Measurements from ENCODE around the gene FGFR3.

The FGFR3 gene

DNA sequence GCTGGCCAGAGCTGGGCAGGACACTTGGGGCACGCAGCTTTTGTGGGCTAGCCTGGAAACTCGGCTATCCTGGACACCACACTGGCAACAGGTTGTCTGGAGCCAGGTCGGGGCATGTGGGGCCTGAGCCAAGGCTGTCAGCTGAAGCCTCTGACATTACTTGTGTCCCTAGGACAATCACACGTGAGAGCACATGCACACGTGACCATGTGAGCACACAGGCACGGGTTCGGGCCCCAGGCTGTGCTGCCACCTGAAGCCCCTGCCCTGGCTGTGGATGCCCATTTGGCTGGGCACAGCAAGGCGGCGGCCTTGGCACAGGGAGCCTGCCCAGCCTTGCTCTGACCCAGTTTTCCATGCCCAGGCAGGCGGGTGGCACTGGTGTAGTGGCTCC lies 8.7 kb upstream of the FGFR3 start:
- H3K27ac ChIP-seq (ENCODE audit: low read length): no peak overlapping the region
- H3K4me3 ChIP-seq (ENCODE audit: low read length): no peak overlapping the region
- no peaks in the 10 kb centered on the region for H3K4me1 ChIP-seq (ENCODE audit: low read length)
- peaks cover 91% of the 10 kb centered on the region for H3K27me3 ChIP-seq (replicated peaks; ENCODE audit: insufficient read depth, low read length)
- no peak overlapping the region for H2AFZ ChIP-seq (ENCODE audit: low read length)
- no peaks in the 10 kb centered on the region for H4K20me1 ChIP-seq (ENCODE audit: insufficient read depth, low read length)
- no peak overlapping the region for H3K9ac ChIP-seq (ENCODE audit: low read length)
- no peaks in the 10 kb centered on the region for H3K79me2 ChIP-seq (ENCODE audit: low read length)
- no peak overlapping the region for H3K4me2 ChIP-seq (ENCODE audit: low read depth, low read length)
- TF ChIP-seq, protein P1, sequence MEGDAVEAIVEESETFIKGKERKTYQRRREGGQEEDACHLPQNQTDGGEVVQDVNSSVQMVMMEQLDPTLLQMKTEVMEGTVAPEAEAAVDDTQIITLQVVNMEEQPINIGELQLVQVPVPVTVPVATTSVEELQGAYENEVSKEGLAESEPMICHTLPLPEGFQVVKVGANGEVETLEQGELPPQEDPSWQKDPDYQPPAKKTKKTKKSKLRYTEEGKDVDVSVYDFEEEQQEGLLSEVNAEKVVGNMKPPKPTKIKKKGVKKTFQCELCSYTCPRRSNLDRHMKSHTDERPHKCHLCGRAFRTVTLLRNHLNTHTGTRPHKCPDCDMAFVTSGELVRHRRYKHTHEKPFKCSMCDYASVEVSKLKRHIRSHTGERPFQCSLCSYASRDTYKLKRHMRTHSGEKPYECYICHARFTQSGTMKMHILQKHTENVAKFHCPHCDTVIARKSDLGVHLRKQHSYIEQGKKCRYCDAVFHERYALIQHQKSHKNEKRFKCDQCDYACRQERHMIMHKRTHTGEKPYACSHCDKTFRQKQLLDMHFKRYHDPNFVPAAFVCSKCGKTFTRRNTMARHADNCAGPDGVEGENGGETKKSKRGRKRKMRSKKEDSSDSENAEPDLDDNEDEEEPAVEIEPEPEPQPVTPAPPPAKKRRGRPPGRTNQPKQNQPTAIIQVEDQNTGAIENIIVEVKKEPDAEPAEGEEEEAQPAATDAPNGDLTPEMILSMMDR (IDR thresholded peaks at IDR 0.05; ENCODE audit: low read length): no peak
- TF ChIP-seq EZH2phosphoT487 (IDR thresholded peaks at IDR 0.05; ENCODE audit: low read length): no peak
- TF ChIP-seq EZH2 (optimal IDR thresholded peaks at IDR 0.05; ENCODE audit: low read depth, low read length): no peak
- H3K9me3 ChIP-seq (replicated peaks; ENCODE audit: insufficient read depth, low read length): no peaks in the 10 kb centered on the region
- no peaks in the 10 kb centered on the region for H3K9me2 ChIP-seq (replicated peaks; ENCODE audit: insufficient read depth, low read length)
- no peak for DNase-seq
- H3K36me3 ChIP-seq (replicated peaks; ENCODE audit: insufficient read depth, low read length): no peaks in the 10 kb centered on the region
- H3F3A ChIP-seq (ENCODE audit: insufficient read depth, low read length): no peaks in the 10 kb centered on the region

DNA sequence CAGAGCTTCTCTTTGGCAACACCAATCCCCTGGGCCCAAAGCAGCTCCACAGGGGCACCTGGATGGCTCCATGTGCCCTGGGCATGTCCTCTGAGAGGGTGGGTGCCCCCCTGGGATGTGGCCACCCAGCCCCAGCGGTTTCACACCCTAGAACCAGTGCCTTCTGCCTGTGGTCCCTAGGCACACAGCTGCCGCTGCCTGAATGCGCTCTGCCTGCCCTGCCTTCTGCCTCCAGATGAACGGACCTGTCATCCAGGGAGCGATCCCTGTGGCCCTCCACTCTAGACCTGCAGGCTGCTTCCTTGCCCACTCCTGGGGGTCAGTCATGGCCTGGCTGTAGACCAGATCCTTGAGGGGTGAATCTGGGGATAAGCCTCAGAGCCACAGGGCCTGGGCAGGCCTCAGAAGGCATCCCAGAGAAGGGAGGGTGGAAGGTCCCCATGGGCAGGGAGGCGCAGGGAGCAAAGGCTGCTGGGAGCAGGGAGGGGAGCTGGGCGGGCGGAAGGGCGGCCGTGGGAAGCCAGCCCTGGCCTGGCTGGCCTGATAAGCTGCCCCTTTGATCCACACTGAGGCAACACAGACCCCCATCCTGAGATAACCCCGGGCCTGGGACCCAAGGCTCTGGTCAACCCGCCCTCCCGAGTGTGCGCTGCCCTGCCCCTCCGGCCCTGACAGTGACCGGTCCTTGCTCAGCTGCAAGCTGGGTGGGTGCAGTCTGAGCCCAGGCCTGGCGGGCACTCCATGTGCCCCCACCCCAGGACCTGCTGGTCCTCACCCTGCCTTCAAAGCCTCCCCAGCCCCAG lies 8.1 kb upstream of the FGFR3 start:
- Histone ChIP-seq H2AFZ (ENCODE audit: low read length) (no peak overlapping the region), H3K9me2 (replicated peaks; ENCODE audit: insufficient read depth, low read length) (no peaks in the 10 kb centered on the region), H3K79me2 (ENCODE audit: low read length) (no peaks in the 10 kb centered on the region), H3K9ac (ENCODE audit: low read length) (no peak overlapping the region), H3K4me3 (ENCODE audit: low read length) (no peak overlapping the region), H3K27ac (ENCODE audit: low read length) (no peak overlapping the region), H4K20me1 (ENCODE audit: insufficient read depth, low read length) (no peaks in the 10 kb centered on the region), H3K4me2 (ENCODE audit: low read depth, low read length) (no peak overlapping the region), H3F3A (ENCODE audit: insufficient read depth, low read length) (no peaks in the 10 kb centered on the region), H3K27me3 (replicated peaks; ENCODE audit: insufficient read depth, low read length) (peaks cover 91% of the 10 kb centered on the region), H3K36me3 (replicated peaks; ENCODE audit: insufficient read depth, low read length) (no peaks in the 10 kb centered on the region), H3K4me1 (ENCODE audit: low read length) (no peaks in the 10 kb centered on the region), H3K9me3 (replicated peaks; ENCODE audit: insufficient read depth, low read length) (no peaks in the 10 kb centered on the region)
- DNase-seq: no peak
- no peak for TF ChIP-seq EZH2phosphoT487 (IDR thresholded peaks at IDR 0.05; ENCODE audit: low read length)
- TF ChIP-seq, protein P1 (IDR thresholded peaks at IDR 0.05; ENCODE audit: low read length): no peak
- no peak for TF ChIP-seq EZH2 (optimal IDR thresholded peaks at IDR 0.05; ENCODE audit: low read depth, low read length)

DNA sequence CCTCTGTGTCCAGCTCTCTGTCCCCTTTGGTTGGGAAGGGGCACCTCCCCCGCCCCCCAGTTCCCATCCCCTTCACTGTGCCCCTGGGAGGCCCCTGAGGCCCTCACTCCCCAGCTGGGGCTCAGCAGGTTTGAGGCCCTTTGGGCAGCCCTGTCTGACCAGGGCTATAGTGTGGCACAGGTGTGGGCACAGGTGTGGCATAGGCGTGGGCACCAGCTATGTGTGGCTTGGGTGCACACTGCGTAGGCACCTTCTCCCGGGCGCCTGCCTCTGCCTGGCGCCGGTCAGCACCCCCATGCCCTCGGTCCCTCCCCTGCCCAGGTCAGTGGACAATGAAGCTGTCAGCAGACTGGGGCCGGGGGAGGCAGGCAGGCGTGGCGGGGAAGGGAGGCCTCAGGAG lies 7.5 kb upstream of the FGFR3 start:
- no peaks in the 10 kb centered on the region for H3K9me2 ChIP-seq (replicated peaks; ENCODE audit: insufficient read depth, low read length)
- H3K79me2 ChIP-seq (ENCODE audit: low read length): no peaks in the 10 kb centered on the region
- H3K9ac ChIP-seq (ENCODE audit: low read length): no peak overlapping the region
- DNase-seq: no peak
- no peak overlapping the region for H2AFZ ChIP-seq (ENCODE audit: low read length)
- no peaks in the 10 kb centered on the region for H3K4me1 ChIP-seq (ENCODE audit: low read length)
- H3K4me2 ChIP-seq (ENCODE audit: low read depth, low read length): no peak overlapping the region
- peaks cover 92% of the 10 kb centered on the region for H3K27me3 ChIP-seq (replicated peaks; ENCODE audit: insufficient read depth, low read length)
- no peaks in the 10 kb centered on the region for H4K20me1 ChIP-seq (ENCODE audit: insufficient read depth, low read length)
- no peaks in the 10 kb centered on the region for H3K9me3 ChIP-seq (replicated peaks; ENCODE audit: insufficient read depth, low read length)
- no peak overlapping the region for H3K27ac ChIP-seq (ENCODE audit: low read length)
- no peak overlapping the region for H3K4me3 ChIP-seq (ENCODE audit: low read length)
- H3F3A ChIP-seq (ENCODE audit: insufficient read depth, low read length): no peaks in the 10 kb centered on the region
- TF ChIP-seq EZH2 (optimal IDR thresholded peaks at IDR 0.05; ENCODE audit: low read depth, low read length): no peak
- TF ChIP-seq, protein P1 (IDR thresholded peaks at IDR 0.05; ENCODE audit: low read length): no peak
- no peak for TF ChIP-seq EZH2phosphoT487 (IDR thresholded peaks at IDR 0.05; ENCODE audit: low read length)
- H3K36me3 ChIP-seq (replicated peaks; ENCODE audit: insufficient read depth, low read length): no peaks in the 10 kb centered on the region
